A673 (cell line): Measurements from ENCODE around the gene PRKCH. TPM values are rescaled to one million over a fixed set of nuclear protein-coding genes. Genes with fewer than 3 reads are reported as not detected.

Experiments
- BruUV-seq: library from RNA; stranded (reverse); fragments of 400-500 nt; replicated peaks from 2 replicates; lab custom pipeline; 2021; lab: Mats Ljungman, UMichigan
- CTCF ChIA-PET: fragments of 300-600 bp; sonication (Branson Sonifier 250); formaldehyde crosslinking; loops from one replicate; lab custom pipeline; 2022; ENCODE audit warnings: antibody characterized with exemption; lab: Charles Lee
- POLR2A ChIA-PET: fragments of 300-600 bp; sonication (Branson Sonifier 250); formaldehyde crosslinking; loops from one replicate; lab custom pipeline; 2022; ENCODE audit warnings: antibody characterized with exemption; ENCODE audit not compliant: low non-redundant PET; lab: Charles Lee
- DNase-seq: peaks from one replicate; pipeline ENCODE4 v3.0.0-alpha.2; 2015; ENCODE audit warnings: low spot score
- H3K27ac ChIP-seq: fragments of 200-600 bp; sonication (generic); 2 replicates; pipeline ENCODE4 v1.5.1; 2016; ENCODE audit warnings: mixed run types, low read depth, mild to moderate bottlenecking, mixed read lengths, antibody characterized with exemption, low read length; ENCODE audit not compliant: poor library complexity, severe bottlenecking
- H3K27me3 ChIP-seq: fragments of 200-600 bp; sonication (generic); replicated peaks from 2 replicates; pipeline ENCODE4 v1.6.1; 2017; ENCODE audit warnings: mixed run types, low read depth, mild to moderate bottlenecking, mixed read lengths, antibody characterized with exemption, low read length; ENCODE audit not compliant: insufficient read depth, poor library complexity
- H3K36me3 ChIP-seq: fragments of 200-600 bp; sonication (generic); 2 replicates; pipeline ENCODE4 v1.6.1; 2016; ENCODE audit warnings: mixed run types, mild to moderate bottlenecking, mixed read lengths, antibody characterized with exemption, low read length; ENCODE audit not compliant: insufficient read depth, poor library complexity, severe bottlenecking
- H3K4me1 ChIP-seq: fragments of 200-600 bp; sonication (generic); 2 replicates; pipeline ENCODE4 v1.6.1; 2017; ENCODE audit warnings: mixed run types, mild to moderate bottlenecking, mixed read lengths, antibody characterized with exemption, low read length; ENCODE audit not compliant: insufficient read depth, poor library complexity, severe bottlenecking
- H3K4me3 ChIP-seq: fragments of 200-600 bp; sonication (generic); 2 replicates; pipeline ENCODE4 v1.5.1; 2016; ENCODE audit warnings: low read depth, mixed run types, mild to moderate bottlenecking, mixed read lengths, low read length; ENCODE audit not compliant: poor library complexity, severe bottlenecking
- H3K9me3 ChIP-seq: fragments of 200-600 bp; sonication (generic); 2 replicates; pipeline ENCODE4 v1.6.1; 2016; ENCODE audit warnings: mixed run types, low read depth, mild to moderate bottlenecking, mixed read lengths, antibody characterized with exemption, low read length; ENCODE audit not compliant: poor library complexity, severe bottlenecking
- EZH2 ChIP-seq: fragments of 200-600 bp; sonication (generic); IDR thresholded peaks from 2 replicates; pipeline ENCODE4 v1.6.1; 2017; ENCODE audit warnings: borderline replicate concordance, low read depth, mild to moderate bottlenecking, mixed read lengths, antibody characterized with exemption, low read length; ENCODE audit not compliant: poor library complexity, severe bottlenecking
- intact Hi-C: fragments of 100-400 bp; cut with micrococcal nuclease; formaldehyde crosslinking; loops from one replicate; pipeline ENCODE4 v1.10.0; 2022; ENCODE audit not compliant: unreplicated experiment
- total RNA-seq: library from RNA; stranded (reverse); gene quantifications from 2 replicates; pipeline ENCODE4 v1.2.3, GENCODE V29; 2021
- TF ChIP-seq, protein P1 (sequence below): fragments of 300-800, 200-600 bp; sonication (generic); conservative IDR thresholded peaks from 2 replicates; pipeline ENCODE4 v1.5.1; 2017; ENCODE audit warnings: low read depth, mild to moderate bottlenecking, antibody characterized with exemption, low read length, moderate library complexity, mixed read lengths

PRKCH gene
- total RNA-seq, 1 experiment from 2014 or later = 1.8 TPM

DNA sequence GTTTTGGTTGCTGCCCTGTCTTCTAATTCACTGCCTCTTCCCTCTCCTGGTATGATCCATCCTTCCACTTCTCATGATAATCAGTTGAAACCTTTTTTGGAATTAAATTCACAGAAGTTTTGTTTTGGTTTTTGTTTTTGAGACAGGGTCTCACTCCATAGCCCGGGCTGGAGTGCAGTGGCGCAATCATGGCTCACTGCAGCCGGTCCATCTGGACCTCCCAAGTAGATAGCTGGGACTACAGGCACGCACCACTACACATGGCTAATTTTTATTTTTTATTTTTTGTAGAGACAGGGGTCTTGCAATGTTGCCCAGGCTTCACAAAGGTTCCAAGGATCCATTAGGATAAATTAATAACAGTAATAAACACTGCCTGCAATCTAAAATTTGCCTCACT lies 164.3 kb downstream of the PRKCH start:
- TF ChIP-seq EZH2 = no peak
- TF ChIP-seq, protein P1, sequence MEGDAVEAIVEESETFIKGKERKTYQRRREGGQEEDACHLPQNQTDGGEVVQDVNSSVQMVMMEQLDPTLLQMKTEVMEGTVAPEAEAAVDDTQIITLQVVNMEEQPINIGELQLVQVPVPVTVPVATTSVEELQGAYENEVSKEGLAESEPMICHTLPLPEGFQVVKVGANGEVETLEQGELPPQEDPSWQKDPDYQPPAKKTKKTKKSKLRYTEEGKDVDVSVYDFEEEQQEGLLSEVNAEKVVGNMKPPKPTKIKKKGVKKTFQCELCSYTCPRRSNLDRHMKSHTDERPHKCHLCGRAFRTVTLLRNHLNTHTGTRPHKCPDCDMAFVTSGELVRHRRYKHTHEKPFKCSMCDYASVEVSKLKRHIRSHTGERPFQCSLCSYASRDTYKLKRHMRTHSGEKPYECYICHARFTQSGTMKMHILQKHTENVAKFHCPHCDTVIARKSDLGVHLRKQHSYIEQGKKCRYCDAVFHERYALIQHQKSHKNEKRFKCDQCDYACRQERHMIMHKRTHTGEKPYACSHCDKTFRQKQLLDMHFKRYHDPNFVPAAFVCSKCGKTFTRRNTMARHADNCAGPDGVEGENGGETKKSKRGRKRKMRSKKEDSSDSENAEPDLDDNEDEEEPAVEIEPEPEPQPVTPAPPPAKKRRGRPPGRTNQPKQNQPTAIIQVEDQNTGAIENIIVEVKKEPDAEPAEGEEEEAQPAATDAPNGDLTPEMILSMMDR = no peak
- BruUV-seq = no TSS peak
- no peaks in the 10 kb centered on the region for H3K4me1 ChIP-seq
- H3K27ac ChIP-seq = no peak overlapping the region
- H3K36me3 ChIP-seq = no peaks in the 10 kb centered on the region
- H3K9me3 ChIP-seq = no peaks in the 10 kb centered on the region
- H3K4me3 ChIP-seq = no peak overlapping the region
- ChIA-PET CTCF (no interaction called here), POLR2A (no interaction called here)
- DNase-seq = no peak
- intact Hi-C loops = no loop called here
- no peaks in the 10 kb centered on the region for H3K27me3 ChIP-seq

DNA sequence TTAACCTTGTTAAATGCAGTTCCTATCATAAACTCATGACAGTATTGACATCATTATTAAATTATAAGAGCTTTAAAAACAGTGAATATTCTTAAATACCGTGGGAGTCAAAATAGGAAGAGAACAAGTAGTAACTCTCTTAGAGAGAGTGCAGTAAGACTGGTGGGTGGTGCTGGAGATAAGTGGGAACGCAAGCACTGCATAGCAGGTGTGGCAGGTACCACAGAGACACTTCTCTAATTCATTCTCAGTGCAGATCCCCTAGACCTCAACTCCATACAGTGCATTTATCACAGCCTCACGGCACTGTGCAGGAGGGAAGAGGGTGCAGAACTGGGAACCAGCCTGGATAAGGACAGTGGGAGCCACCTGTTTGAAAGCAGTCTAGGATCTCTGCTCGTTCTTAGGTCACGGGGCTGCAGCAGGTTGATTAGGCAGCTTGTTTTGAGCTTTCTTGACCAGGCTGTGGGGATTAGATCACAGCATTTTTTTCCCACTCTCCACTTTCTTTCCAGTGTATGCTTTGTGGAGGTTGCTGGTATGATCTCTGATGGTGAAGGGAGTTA lies 165.6 kb downstream of the PRKCH start:
- H3K9me3 ChIP-seq = no peaks in the 10 kb centered on the region
- DNase-seq = no peak
- H3K27me3 ChIP-seq = no peaks in the 10 kb centered on the region
- no peak overlapping the region for H3K4me3 ChIP-seq
- TF ChIP-seq EZH2 = no peak
- TF ChIP-seq, protein P1 = no peak
- ChIA-PET CTCF (no interaction called here), POLR2A (no interaction called here)
- intact Hi-C loops = no loop called here
- H3K27ac ChIP-seq = no peak overlapping the region
- H3K4me1 ChIP-seq = no peaks in the 10 kb centered on the region
- no peaks in the 10 kb centered on the region for H3K36me3 ChIP-seq
- no TSS peak for BruUV-seq

DNA sequence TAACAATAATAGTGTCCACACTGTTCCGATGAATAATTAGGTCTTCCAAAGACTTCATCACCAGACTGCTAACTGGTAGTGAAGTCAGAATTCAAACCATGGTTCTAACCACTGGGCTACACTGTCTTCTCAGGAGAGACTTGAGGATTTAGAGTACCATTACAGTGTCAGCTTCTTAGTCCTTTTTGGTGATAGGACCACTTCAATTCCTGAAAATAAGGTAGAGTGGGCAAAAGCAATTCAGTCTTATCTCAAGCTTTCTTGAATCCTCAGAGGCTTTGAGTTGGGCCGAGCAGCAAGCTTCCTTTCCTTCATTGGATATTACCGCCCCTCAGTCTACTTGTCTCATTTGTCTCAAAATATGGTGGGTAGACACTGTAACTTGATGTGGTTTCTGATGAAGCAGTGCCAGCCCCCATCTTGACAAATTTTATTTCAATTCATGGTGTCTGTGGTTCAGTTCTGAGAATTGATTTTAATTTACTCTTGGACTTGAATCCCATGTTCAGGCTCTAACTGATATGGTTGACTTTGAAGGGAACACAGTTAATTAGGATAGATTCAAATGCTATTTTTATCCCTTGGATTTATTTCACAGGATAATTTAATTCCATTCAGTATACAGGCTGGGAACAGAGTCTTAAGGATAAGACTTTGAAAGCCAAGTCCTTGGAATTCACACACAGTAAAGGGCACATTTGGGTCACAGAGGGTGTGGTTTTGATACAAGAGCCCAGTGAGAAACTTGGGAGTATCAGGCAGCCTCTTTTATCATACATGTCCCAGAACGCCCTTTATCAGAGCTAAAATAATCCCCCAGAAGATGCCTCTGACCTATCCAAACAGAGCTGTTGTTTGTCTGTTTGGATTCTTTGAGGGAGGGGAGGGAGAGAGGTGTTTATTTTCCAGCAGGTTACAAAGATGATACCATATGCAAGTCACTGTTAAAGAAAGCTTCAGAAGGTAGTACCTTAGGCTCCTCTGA lies 167.3 kb downstream of the PRKCH start:
- Histone ChIP-seq H3K36me3 (no peaks in the 10 kb centered on the region), H3K4me3 (no peak overlapping the region), H3K9me3 (no peaks in the 10 kb centered on the region), H3K27ac (no peak overlapping the region), H3K4me1 (no peaks in the 10 kb centered on the region), H3K27me3 (no peaks in the 10 kb centered on the region)
- no TSS peak for BruUV-seq
- DNase-seq = no peak
- intact Hi-C loops = no loop called here
- TF ChIP-seq EZH2 = no peak
- TF ChIP-seq, protein P1 = no peak
- ChIA-PET POLR2A (no interaction called here), CTCF (no interaction called here)
